Measurements from ENCODE around the gene ADGRG6.
A peak's percentile ranks its signal among the peaks of the same experiment; 100 is the strongest.

ADGRG6 gene

DNA sequence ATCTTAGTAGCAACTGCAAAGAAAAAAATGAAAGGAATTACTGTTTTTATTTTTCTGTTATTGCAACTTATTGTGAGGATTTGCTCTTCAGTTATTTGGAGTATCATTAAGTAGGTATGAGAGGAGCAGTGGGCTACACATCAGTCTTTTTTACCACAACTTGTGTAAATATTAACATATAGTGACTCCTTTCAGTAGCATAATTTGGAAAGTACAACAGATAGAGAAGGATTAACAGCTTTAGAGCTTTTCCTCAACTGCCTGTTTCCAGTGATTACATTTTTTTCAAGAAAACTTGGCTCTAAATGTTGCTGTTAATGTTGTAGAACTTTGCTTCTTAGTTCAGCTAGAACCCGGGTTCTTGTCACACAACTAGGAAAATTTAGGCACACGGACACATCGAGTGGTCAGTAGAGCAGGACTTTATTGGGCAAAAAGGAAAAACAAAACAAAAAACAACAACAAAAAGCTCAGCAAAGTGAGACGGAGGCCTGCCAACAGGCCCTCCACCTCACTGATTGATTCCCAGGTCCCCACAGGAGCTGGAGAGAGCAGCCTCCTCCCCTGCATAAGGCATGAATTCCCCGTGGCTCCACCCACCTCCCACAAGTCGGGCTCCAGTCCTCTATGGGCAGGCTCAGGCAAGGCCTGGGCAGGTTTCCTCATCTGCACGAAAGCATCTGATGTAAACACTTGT is 75.1 kb downstream of the ADGRG6 start (continued):
- TF ChIP-seq ZNF169 (tag by site-specific recombination; IDR thresholded peaks at IDR 0.05) (no peak), ZNF510 (tag by site-specific recombination; IDR thresholded peaks at IDR 0.05; ENCODE audit: insufficient replicate concordance) (no peak), ZNF701 (tag by site-specific recombination; IDR thresholded peaks at IDR 0.05) (no peak), ZNF677 (tag by site-specific recombination; IDR thresholded peaks at IDR 0.05) (no peak), BCL11B (tag by site-specific recombination; IDR thresholded peaks at IDR 0.05; ENCODE audit: low read depth) (no peak), ZNF157 (tag by site-specific recombination; IDR thresholded peaks at IDR 0.05) (no peak), ZNF529 (tag by site-specific recombination; IDR thresholded peaks at IDR 0.05; ENCODE audit: insufficient replicate concordance) (no peak), HOXC10 (CRISPR knock-in tag; IDR thresholded peaks at IDR 0.05) (no peak), ZNF488 (tag by site-specific recombination; IDR thresholded peaks at IDR 0.05) (no peak), ZNF692 (tag by site-specific recombination; IDR thresholded peaks at IDR 0.05) (no peak), MYNN (tag by site-specific recombination; IDR thresholded peaks at IDR 0.05; ENCODE audit: borderline replicate concordance) (no peak), ZNF791 (tag by site-specific recombination; IDR thresholded peaks at IDR 0.05) (no peak), SP3 (tag by site-specific recombination; IDR thresholded peaks at IDR 0.05) (peak; percentile 52; the same call in 1 of the 2 replicates), ZBTB17 (tag by site-specific recombination; IDR thresholded peaks at IDR 0.05) (peak; percentile 77), PRDM4 (tag by site-specific recombination; IDR thresholded peaks at IDR 0.05) (no peak), ZNF302 (tag by site-specific recombination; IDR thresholded peaks at IDR 0.05; ENCODE audit: low read depth) (no peak), ZNF239 (tag by site-specific recombination; IDR thresholded peaks at IDR 0.05) (no peak), YY1 (tag by site-specific recombination; IDR thresholded peaks at IDR 0.05) (no peak), ZNF121 (tag by site-specific recombination; IDR thresholded peaks at IDR 0.05) (no peak)
- TF ChIP-seq, protein P1, sequence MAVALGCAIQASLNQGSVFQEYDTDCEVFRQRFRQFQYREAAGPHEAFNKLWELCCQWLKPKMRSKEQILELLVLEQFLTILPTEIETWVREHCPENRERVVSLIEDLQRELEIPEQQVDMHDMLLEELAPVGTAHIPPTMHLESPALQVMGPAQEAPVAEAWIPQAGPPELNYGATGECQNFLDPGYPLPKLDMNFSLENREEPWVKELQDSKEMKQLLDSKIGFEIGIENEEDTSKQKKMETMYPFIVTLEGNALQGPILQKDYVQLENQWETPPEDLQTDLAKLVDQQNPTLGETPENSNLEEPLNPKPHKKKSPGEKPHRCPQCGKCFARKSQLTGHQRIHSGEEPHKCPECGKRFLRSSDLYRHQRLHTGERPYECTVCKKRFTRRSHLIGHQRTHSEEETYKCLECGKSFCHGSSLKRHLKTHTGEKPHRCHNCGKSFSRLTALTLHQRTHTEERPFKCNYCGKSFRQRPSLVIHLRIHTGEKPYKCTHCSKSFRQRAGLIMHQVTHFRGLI (tag by site-specific recombination; IDR thresholded peaks at IDR 0.05) = no peak
- TF ChIP-seq, protein P2, sequence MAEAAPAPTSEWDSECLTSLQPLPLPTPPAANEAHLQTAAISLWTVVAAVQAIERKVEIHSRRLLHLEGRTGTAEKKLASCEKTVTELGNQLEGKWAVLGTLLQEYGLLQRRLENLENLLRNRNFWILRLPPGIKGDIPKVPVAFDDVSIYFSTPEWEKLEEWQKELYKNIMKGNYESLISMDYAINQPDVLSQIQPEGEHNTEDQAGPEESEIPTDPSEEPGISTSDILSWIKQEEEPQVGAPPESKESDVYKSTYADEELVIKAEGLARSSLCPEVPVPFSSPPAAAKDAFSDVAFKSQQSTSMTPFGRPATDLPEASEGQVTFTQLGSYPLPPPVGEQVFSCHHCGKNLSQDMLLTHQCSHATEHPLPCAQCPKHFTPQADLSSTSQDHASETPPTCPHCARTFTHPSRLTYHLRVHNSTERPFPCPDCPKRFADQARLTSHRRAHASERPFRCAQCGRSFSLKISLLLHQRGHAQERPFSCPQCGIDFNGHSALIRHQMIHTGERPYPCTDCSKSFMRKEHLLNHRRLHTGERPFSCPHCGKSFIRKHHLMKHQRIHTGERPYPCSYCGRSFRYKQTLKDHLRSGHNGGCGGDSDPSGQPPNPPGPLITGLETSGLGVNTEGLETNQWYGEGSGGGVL (tag by site-specific recombination; IDR thresholded peaks at IDR 0.05) = no peak
- TF ChIP-seq, protein P3, sequence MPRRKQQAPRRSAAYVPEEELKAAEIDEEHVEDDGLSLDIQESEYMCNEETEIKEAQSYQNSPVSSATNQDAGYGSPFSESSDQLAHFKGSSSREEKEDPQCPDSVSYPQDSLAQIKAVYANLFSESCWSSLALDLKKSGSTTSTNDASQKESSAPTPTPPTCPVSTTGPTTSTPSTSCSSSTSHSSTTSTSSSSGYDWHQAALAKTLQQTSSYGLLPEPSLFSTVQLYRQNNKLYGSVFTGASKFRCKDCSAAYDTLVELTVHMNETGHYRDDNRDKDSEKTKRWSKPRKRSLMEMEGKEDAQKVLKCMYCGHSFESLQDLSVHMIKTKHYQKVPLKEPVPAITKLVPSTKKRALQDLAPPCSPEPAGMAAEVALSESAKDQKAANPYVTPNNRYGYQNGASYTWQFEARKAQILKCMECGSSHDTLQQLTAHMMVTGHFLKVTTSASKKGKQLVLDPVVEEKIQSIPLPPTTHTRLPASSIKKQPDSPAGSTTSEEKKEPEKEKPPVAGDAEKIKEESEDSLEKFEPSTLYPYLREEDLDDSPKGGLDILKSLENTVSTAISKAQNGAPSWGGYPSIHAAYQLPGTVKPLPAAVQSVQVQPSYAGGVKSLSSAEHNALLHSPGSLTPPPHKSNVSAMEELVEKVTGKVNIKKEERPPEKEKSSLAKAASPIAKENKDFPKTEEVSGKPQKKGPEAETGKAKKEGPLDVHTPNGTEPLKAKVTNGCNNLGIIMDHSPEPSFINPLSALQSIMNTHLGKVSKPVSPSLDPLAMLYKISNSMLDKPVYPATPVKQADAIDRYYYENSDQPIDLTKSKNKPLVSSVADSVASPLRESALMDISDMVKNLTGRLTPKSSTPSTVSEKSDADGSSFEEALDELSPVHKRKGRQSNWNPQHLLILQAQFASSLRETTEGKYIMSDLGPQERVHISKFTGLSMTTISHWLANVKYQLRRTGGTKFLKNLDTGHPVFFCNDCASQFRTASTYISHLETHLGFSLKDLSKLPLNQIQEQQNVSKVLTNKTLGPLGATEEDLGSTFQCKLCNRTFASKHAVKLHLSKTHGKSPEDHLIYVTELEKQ (tag by site-specific recombination; IDR thresholded peaks at IDR 0.05; ENCODE audit: borderline replicate concordance) = no peak
- TF ChIP-seq, protein P4, sequence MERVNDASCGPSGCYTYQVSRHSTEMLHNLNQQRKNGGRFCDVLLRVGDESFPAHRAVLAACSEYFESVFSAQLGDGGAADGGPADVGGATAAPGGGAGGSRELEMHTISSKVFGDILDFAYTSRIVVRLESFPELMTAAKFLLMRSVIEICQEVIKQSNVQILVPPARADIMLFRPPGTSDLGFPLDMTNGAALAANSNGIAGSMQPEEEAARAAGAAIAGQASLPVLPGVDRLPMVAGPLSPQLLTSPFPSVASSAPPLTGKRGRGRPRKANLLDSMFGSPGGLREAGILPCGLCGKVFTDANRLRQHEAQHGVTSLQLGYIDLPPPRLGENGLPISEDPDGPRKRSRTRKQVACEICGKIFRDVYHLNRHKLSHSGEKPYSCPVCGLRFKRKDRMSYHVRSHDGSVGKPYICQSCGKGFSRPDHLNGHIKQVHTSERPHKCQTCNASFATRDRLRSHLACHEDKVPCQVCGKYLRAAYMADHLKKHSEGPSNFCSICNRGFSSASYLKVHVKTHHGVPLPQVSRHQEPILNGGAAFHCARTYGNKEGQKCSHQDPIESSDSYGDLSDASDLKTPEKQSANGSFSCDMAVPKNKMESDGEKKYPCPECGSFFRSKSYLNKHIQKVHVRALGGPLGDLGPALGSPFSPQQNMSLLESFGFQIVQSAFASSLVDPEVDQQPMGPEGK (tag by site-specific recombination; IDR thresholded peaks at IDR 0.05) = peak; percentile 50; the same call in 1 of the 2 replicates
- TF ChIP-seq, protein P5, sequence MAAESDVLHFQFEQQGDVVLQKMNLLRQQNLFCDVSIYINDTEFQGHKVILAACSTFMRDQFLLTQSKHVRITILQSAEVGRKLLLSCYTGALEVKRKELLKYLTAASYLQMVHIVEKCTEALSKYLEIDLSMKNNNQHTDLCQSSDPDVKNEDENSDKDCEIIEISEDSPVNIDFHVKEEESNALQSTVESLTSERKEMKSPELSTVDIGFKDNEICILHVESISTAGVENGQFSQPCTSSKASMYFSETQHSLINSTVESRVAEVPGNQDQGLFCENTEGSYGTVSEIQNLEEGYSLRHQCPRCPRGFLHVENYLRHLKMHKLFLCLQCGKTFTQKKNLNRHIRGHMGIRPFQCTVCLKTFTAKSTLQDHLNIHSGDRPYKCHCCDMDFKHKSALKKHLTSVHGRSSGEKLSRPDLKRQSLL (tag by site-specific recombination; IDR thresholded peaks at IDR 0.05) = no peak
